HG02885 (cell line): ENCODE data around the gene GGNBP2.

Experiments
- ATAC-seq: cut with Tn5 transposase; IDR thresholded peaks from one replicate; pipeline ENCODE4 v1.9.1; 2021; ENCODE audit warnings: mild to moderate bottlenecking; ENCODE audit not compliant: unreplicated experiment, poor library complexity

GGNBP2 gene

DNA sequence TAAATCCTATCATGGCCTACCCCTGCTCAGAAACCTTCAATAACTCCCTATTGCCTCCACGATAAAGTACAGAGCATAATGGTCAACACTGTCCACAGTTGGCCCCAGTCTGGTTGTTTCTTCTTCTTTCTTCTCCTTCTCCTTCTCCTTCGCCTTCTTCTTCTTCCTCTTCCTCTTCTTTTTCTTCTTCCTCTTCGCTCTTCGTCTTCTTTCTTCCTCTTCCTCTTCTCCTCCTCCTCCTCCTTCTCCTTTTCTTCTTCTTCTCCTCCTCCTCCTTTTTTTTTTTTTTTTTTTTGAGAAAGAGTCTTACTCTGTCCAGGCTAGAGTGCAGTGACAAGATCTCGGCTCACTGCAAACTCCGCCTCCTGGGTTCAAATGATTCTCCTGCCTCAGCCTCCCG lies 80.5 kb downstream of the GGNBP2 start:
- ATAC-seq, result no peak

DNA sequence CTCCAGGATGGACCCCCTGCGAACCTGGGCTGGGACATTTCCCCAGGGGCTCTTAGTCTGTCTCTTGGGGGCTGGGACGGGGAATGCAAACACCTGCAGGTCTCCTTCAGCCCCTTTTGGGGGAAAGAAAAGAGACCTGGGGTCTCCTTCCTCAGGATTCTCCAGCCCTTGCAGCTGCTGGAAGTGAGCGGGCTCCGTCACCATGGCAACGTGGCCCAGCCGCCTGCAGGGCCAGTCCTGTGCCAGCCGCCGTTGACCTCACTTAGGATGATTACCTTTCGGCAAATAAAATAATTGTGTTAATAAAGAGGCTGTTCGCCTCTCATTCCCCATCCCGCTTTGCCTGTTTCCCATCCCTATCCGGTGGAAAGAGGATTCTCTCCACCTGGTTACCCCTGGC lies 82.4 kb downstream of the GGNBP2 start:
- no peak for ATAC-seq

DNA sequence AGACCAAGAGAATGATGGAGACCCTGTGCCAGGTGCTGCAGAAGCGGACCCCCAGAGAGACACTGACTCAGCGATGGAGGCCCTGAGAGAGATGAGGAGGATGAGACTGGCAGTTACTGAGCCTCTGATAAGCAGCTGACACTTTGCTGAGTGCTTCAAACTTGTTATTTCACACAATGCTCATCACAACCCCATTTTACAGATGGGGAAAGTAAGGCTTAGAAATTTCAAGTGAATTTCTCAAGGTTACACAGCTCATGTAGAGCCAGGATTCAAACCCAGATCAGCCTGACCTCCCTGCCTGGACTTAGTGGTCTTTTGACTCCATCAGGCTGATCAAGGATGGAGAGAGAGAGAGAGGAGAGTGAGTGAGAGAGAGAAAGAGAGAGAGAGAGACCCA lies 83.9 kb downstream of the GGNBP2 start:
- ATAC-seq, result no peak

DNA sequence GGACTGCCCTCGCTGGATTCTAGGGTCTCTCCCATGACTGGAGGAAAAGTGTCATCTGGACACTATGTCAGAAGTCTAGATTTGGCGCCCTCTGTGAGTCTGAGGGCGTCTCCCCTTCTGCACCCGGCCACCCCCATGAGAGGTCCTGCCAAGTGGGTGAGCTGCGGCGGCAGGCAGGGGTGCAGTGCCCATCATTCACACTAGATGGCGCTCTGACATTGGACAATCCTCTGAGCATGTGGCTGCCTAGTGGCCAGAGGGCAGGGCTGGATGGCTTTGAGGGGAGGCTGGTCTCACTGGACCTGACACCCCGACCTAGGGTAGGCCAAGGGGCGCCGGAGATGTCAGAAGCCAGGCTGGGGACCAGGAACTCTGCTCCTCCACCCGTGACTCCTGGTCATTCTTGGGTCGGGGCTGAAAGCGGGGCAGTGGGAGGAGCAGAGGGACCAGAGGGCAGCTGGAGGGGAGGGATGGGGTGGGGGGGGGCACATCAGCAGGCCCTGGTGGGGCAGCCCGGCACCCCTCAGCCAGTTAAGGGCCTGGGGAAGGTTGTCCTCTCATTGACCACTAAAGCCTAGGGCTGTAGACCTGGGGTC lies 84.6 kb downstream of the GGNBP2 start:
- ATAC-seq, result peak; percentile 46

DNA sequence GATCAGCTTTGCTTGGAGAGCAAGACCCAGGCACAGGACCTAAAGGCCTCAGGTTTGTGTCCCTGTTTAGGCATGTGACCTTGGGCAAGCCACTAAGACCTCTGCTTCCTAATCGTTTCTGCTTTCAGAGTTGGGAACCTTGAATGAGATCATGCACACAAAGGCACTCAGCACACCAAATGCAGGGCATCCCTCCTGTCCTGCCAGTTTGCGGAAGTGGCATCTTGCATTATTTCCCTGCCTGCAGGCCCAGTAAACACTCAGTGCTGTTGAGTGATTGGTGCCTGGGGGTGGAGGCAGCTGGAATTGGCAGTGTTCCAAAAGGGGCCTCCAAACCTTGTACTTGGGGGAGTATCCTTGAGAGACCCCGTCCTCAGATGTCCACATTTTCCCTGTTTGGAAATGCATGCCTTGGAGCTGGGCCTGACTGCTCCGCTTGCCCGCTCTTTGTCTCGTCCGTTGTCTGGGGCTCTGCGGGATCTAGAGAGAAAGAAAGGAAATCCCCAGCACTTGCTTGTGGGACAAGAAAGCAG lies 85.3 kb downstream of the GGNBP2 start:
- ATAC-seq, result no peak

DNA sequence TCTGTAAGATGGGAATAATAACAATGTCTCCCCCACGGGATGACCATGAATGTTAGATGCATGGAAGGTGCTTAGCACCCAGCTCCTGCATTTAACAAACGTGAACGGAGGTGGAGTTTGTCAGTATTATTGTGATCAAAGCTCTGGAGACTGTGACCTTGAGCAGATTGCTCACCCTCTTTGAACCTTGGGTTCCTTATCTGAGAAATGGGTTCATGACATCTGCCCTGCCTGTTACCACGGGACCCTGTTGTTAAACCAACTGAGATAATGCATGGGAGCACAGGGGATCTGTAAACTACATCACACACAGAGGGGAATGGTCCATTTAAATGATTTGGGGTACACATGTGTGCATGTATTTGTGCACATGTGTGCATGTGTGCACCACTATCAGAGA lies 86.3 kb downstream of the GGNBP2 start:
- no peak for ATAC-seq

DNA sequence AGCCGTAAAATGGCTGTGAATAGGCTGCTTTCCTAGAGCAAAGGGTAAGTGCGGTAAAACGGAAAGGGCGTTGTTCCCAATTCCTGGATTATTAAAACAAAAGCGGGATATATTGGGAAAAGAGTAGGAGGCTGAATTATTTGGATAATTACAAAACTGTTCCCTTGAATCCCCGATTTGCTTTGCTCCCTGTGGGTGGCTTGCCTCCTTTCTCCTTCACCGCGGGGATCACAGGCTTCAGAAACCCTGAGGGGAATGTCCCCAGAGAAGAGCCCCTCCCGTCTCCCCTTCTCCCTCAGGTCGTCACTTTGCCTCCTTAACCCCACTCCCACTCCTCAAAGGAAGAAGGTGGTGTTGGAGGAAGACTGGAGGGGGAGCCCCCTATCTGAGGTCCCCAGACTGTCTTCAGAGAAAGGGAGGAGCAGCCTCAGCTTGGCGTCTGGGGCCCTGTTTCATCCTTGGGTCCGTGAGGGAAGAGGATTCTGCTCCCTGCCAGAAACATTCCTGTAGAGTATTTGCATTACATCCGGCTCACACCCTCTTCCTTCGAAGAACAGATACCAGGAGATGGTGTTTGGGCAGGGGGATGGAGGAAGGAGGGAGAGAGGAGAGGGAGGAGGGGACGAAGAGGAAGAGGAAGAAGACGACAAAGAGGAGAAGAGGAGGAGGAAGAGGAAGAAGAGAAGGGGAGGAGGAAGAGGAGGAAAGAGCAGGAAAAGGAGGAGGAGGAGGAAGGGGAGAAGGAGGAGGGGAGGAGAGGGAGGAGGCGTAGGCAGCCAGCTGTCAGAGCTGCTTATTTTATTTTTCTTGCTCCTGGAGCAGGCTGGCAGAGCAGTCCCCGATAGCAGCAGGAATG lies 88.4 kb downstream of the GGNBP2 start:
- no peak for ATAC-seq
